Activated CD8-positive, alpha-beta memory T cell treated with anti-CD3 and anti-CD28 coated beads for 24 hours (primary cell): Measurements from ENCODE around the gene SETD1A.

Experiments used
- DNase-seq: peaks from one replicate; pipeline ENCODE4 v3.0.0-alpha.2; 2020

Gene SETD1A

DNA sequence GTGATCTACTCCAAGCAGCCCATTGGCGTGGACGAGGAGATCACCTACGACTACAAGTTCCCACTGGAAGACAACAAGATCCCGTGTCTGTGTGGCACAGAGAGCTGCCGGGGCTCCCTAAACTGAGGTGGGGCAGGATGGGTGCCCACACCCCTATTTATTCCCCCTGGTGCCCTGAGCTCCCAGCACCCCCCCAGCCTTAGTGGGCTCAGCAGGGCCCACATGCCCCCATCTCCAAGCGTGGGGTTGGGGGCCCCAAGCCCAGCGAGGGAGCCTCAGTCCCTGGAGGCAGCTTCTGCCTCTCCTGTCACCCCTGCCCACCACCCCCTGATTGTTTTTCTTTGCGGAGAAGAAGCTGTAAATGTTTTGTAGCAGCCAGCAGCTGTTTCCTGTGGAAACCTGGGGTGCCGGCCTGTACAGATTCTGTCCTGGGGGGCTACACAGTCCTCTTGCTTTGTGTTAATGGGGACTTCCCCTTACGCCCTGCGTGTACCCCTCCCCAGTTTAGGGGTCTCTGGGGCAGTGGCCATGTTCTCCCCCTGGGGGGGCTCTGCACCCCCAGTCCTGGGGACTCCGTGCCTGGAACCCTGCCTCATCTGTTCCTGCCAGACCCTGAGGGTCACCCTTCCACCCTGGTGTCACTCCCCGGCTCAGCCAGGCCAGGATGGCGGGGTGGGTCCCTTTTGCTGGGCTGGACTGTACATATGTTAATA is 26.5 kb downstream of the SETD1A start:
- no peak for DNase-seq

DNA sequence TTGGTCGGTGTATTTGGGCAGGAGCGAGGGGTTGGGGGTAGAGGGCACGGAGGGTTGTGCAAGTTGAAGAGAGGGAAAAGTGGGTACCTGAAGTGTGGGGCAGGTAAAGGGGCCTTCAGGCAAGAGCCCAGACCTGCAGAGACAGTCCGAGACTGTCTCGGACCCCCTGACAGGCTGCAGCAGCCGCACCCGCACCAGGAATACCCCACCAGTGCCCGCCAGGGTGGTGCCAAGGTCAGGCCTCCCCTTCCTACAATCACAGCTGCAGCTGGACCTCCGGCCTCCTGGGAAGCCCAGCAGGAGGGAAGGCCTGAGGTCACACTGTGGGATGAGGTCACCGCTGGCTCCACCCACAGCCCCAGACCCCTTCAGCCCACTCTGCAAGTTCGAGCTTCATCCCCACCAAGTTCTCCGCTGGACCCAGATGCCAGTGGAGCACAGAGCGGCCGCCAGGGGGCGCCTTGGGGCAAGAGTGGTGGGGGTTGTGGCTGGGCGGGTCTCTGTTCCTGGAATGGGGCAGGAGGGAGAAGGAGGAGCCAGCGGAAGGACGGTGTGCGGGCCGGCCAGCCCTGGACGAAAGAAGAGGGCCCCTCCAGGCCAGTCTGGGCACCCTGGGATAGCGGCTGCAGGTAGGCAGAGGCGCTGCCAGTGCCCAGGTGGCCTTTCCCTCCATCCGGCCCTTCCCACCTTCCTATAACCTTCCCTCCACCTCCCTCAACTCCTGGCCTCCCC is 27.3 kb downstream of the SETD1A start, which contains the start of gene HSD3B7:
TSS of gene HSD3B7 (plus strand) at position 539 of the 732 bp plus-strand sequence. CDS start 452 bp downstream, outside the sequence.
- peak; percentile 93 for DNase-seq

DNA sequence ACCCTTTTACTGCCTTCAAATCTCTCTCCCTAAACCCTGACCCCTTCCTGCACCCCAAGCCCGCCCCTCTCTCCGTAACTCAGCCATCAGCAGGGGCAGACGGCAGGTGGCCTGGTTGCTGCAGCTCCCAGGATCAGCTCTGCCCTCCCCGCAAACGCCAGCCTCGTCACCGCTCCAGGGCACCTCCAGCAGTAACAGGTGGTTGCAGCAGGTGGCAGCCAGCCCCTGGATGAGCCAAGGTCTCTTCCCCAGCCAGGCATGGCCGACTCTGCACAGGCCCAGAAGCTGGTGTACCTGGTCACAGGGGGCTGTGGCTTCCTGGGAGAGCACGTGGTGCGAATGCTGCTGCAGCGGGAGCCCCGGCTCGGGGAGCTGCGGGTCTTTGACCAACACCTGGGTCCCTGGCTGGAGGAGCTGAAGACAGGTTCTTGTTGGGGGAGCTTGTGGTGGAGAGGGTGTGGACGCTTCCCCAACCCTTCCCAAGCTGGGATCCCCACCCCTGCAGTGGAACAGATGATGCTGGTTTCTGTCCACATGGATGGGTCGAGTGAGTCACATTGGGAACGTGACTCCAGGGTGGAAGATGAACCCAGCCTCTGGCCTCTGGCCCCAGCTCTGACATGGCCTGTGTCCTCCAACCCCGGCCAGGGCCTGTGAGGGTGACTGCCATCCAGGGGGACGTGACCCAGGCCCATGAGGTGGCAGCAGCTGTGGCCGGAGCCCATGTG is 28.0 kb downstream of the SETD1A start:
- no peak for DNase-seq

DNA sequence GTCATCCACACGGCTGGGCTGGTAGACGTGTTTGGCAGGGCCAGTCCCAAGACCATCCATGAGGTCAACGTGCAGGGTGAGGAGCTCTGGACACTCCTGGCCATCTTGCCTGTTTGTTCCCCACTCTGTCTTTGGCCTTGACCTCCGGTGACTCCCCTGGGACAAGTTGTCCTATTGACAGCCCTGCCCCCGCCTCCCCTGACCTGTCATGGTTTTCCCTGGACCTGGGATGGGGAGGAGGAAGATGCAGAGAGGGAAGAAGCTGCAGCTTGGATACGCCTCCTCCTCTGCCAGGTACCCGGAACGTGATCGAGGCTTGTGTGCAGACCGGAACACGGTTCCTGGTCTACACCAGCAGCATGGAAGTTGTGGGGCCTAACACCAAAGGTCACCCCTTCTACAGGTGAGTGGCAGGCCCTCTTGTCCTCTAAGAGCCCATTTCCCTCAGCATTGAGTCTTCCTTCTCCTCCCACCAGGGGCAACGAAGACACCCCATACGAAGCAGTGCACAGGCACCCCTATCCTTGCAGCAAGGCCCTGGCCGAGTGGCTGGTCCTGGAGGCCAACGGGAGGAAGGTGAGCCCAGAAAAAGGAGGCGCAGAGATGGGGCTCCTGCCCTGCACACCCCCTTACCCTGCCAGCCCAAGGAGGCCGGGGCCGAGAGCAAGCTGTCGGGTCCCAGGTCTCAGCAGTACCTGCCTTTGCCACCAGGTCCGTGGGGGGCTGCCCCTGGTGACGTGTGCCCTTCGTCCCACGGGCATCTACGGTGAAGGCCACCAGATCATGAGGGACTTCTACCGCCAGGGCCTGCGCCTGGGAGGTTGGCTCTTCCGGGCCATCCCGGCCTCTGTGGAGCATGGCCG is 28.8 kb downstream of the SETD1A start:
- no peak for DNase-seq

DNA sequence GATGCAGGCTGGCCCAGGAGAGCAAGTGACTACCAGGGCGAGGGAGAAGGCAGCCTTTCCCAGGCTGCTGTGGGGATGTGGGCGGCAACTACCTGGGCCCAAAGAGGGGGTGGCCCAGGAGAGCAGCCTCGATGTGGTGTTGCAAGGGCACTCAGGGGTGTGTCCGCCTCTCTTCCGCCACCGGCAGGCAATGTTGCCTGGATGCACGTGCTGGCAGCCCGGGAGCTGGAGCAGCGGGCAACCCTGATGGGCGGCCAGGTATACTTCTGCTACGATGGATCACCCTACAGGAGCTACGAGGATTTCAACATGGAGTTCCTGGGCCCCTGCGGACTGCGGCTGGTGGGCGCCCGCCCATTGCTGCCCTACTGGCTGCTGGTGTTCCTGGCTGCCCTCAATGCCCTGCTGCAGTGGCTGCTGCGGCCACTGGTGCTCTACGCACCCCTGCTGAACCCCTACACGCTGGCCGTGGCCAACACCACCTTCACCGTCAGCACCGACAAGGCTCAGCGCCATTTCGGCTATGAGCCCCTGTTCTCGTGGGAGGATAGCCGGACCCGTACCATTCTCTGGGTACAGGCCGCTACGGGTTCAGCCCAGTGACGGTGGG is 30.1 kb downstream of the SETD1A start:
- no peak for DNase-seq

DNA sequence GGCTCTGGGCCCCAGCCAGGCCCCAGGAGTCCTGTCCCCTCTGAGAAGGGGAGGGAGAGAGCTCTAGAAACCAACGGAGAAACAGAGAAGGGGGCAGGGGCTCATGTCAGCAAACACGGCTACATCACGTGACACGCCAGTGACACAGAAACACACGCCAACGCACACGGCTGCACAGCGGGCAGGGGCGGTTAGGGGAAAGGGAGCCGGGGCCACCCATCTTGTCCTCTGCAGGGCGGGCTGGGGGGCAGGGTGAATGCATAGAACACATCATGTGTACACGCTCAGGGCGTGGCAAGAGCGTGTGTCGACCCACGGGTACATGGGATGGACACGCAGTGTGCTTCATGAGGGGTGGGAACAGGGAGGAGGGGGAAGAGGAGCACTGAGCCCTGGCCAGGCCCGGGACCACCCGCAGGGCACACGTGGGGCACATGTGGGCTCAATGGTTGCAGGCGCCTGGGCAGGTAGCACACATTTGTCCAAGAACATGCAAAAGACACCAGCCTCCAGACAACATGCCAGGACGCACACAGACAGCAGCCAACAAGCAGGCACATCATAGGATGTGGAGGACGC is 32.0 kb downstream of the SETD1A start:
- DNase-seq: no peak

DNA sequence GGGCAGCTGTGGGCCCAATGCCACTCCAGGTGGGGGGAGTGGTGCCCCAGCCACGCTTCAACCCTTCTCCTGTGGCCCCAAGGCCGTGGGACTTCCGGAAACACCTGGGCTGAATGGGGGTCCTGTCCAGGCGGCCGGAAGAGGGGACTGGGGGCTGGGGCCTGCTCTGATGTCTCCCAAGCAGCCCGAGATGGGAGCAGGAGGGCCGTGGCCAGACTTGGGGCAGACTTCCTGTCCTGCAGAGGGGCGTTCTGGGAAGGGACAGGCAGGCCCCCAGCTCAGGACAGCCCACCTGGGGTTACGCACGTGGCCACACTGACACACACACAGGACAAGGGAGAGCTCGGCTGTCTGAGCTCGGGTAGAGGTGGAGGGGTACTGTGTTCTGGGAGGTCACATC is 32.6 kb downstream of the SETD1A start:
- DNase-seq: no peak

DNA sequence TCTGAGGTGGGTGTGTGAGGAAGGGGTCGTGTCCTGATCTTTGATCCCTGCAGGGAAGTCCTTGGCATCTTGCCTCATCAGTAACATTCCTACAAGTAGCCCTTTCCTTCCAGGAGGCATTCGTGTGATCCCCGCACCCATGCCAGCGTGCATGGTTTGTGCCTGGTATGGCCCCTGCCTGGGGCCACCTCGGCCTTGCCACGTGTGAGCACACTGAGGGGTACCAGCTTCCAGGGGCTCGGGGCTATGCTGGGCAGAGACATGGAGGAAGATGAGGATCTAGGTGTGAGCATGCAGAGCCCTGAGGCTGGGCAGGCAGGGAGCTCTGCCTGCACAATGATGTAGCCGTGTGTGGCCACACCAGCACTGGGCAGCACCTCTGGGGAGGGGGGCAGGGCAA is 33.5 kb downstream of the SETD1A start:
- DNase-seq: no peak

DNA sequence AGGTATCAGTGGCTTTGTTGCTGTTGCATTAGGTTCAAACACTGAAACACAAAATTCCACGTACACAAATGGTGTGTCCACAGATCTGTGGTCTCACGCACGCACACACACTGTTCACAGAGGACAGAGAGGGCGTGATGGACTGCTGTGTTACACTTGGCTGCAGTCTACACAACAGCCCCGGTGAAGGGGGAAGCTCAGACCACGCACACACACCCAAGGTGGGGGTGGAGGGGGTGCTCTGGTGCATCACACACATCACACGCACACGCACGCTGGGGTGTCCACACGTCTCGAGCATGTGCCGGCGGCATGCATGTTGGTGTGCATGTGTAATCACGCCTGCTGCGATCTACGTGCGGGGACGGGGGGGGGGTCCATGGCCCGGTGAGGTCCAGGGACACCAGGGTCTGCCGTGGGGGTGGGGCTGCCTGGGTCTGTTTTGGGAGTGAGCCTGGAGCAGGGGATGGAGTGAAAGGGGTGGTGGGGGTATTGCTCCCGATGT is 34.8 kb downstream of the SETD1A start:
- DNase-seq: no peak

DNA sequence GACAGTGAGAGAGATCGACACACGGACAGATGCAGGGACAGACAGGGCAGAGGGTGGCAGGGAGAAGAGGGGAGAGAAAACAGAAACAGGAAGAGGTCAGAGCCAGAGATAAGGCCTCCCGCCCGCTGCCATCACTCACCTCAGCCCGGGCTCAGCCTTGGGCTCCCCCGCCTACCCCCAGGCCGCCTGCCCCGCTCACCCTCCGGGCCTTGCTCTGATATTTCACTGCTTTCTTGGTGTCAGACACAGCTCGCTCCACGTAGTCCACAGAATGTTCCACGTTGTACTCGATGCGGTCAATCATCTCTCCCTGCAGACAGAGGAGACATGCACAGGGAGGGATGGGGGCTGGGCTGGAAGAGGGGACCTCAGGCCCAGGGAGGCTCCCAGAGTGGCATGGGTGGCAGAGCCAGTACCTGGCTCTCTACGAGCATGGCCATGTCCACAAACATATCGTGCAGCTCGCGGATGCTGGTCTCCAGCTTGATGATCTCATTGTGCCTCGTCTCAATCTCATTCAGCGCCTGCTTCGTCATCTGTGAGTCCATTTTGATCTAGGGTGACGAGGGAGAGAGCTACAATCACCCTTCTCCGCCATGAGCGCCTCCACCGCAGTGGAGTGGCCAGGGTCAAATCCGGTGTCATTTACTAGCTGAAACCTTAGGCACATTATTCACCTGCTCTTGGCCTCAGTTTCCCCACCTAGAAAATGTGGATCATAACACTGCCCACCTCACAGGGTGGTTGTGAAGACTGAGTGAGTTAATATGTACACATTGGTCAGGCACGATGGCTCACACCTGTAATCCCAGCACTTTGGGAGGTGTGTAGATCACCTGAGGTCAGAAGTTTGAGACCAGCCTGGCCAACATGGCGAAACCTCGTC is 35.6 kb downstream of the SETD1A start:
- no peak for DNase-seq

DNA sequence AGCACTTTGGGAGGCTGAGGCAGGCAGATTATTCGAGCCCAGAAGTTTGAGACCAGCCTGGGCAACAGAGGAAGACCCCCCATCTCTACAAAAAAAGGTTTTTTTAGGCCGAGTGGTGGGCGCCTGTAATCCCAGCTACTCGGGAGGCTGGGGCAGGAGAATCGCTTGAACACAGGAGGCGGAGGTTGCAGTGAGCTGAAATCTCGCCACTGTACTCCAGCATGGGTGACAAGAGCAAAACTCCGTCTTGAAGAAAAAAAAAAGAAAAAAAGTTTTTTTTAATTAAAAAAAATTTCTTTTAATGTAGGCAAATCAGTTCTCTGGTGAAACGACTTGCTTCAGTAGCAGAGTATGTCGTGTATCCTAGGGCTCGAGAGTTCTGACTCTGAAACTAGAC is 38.4 kb downstream of the SETD1A start:
- no peak for DNase-seq

DNA sequence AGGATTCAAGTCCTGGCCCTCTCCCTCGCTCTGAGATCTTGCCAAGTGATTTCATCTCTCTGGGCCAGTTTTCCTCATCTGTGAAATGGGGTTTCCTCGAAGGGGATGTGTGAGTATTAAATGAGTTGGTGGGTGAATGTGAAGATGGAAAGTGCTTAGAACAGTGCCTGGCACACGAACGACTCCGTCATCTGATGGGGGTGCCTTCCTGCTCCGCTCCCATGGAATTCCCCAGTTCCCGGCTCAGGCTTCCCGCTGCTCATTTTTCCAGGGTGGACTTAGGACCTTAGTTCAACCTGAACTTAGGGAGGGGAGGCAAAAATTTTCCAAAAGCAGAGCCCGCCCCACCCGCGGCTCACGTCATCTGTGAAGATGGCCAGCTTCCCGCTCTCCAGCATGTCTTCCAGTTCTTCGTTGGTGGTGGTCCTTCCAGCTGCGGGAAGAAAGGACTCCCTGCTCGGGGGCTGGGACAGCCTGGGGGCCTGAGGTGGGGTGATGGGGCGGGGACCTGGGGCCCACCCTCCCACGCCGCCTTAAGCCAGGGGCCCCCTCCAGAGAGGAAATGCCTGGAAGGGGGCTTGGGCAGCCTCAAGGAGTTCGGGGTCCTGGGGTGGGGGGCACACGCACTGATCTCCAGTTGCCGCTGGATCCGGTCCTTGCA is 38.9 kb downstream of the SETD1A start:
- DNase-seq: no peak

DNA sequence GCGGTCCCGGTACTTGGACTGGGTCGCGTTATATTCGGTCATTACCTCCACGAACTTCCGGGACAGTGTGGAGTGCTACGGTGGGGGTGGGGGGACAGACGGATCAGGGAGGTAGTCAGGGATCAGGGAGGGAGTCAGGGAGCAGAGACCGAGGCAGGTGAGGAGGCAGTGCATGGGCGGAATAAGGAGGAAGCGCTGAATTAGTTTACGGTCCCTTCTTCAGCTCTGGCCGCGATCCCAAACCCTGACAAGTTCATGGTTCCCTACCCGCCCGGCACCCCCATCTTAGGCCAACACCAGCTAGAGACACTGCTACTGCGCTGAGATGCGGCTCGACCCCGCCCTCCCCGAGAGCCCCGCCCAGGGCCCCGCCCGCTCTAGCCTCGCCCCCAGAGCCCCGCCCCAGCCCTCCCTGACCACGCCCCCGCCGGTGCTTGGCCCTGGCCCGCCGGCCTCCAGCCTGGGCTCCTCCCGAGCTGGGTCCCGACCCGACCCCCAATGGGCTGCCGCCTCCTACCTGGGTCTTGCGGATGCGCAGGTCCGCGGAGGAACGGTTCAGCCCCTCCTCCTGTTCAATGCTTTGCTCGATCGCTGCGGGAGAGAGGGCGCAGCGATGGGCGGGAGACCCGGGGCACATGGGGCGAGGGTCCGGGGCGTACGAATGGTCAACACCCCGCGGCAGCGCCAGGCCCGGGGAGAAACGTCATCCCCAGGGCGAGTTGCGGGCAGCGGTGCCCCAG is 39.6 kb downstream of the SETD1A start:
- peak; percentile 92 for DNase-seq

DNA sequence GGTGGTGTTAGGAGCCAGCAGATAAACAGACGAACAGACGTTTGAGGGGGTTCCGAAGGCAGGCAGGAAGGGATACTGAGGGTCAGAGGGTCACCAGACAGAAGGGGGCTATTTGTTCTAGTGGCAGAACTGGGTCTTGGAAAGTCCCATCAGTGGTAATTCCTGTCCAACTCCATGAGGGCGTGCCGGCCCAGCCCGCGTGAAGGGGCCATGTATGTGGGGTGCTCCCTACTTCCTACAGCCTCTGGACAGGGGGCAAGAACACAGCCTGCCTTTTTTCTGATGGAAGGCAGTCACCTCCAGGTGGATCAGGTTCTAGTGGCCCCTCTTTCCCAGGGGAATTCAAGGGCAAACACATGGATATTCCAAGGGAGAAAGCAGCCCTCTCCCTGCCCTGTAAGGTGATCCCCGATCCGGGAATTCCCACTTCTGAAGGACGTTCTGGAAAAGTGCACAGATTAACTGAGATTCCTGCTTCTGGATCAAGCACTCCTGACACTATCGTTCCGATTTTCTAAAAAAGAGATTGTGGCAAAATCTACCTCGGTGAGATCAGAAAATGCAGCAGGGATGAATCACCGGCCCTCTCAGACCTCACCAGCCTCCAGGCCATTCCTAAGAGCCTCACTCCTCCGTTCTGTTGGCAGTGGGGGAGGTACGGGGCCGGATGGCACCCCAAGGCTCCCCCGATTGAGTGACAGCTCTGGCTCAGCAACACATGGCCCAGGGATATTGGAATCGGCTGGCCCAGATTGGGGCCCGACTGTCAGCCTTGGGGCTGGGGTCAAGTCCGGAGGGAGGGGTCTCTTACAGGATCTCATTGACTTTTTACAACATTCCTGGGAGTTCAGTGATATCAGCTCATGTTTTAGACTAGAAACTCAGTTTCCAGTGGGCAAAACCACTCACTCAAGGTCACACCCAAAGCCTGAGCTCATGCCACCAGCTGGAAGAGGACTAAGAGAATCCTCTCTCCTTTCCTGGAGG is 40.5 kb downstream of the SETD1A start:
- peak; percentile 64 for DNase-seq

DNA sequence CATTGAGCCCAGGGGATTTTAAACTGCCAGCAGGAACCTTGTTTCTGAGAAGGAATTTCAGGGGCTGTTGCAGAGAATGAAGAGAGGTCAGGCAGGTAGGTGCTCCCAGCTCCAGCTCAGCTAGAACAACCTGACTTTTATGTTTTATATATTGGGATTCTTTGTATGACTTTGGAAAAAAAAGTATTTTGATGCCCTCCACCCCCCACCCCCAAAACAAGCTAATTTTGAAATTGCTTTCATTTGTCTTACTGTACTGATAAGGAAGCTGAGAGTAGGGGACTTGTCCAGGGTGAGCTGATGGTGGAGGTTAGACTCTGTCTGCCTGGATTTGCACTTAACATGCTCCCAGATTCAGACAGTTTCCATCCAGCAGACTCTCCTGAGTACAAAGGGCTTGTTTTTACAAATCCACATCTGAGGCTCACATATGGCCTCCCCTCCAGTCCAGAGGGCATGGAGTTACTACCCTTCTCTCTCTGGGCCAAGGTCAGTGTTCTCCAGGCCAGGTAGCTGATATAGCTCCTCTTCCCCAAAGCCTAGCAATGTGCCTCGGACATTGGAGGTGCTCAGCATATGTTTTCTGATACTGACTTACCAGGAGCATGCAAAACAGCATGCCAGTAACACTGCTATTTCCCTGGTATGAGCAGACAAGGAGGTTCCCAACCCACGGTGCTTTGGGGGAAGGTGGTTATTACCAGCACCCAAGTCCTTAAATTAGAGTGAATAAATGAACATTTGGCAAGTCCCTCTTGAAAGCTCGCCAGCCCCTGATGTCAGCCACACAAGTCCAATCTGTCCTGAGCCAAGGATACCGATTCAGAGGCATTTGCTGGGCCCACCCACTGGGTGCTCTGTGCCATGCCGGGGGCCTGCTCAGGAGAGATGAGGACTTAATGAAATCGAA is 41.6 kb downstream of the SETD1A start:
- DNase-seq: no peak

DNA sequence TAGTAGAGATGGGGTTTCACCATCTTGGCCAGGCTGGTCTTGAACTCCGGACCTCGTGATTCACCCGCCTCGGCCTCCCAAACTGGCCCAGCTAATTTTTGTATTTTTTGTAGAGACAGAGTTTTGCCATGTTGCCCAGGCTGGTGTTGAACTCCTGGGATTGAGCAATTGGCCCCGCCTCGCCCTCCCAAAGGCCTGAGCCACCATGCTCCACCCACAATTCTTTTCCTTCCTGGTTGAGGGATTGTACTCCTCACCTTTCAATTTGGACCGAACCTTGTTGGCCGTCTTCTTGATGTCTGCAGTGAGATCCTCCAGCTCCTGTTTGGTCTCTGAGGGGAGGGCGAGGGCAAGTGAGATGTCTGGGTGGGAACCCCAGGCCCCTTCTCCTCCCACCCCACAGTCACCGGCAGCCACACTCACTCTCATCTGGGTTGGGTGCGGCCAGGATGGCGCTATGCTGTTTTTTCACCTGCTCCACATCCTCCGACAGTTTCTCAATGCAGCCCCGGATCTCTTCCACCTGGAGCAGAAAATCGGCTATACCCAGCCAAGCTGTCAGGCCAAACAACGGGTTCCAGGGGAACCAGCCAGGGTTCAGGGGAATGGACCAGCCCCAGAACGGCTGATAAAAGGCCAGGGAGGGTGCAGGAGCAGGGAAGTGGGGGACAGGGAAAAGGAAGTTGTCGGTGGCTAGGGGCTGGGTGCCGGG is 43.3 kb downstream of the SETD1A start:
- no peak for DNase-seq
